ENCODE results near the gene CNTN5.

Gene CNTN5

DNA sequence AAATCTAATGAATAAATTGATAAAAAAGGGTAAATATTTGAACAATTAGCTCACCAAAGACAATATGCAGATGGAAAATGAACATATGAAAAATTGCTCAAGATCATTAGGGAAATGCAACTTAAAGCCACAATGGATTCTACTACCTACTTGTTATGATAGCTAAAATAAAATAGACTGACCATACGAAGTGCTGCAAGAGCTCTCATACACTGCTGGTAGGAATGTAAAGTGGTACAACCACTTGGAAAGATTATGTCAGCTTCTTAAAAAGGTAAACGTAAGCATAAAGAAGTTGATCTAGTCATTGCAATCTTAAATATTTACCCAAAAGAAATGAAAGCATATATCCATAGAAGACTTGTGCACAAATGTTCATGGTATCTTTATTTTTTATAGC is 1162.2 kb downstream of the CNTN5 start:
- H3K4me1 ChIP-seq (ENCODE audit: insufficient read depth, poor library complexity, severe bottlenecking) = no peaks in the 10 kb centered on the region
- no peak overlapping the region for H3K27ac ChIP-seq (ENCODE audit: poor library complexity, severe bottlenecking)
- H3K27me3 ChIP-seq (ENCODE audit: insufficient read depth, poor library complexity, severe bottlenecking) = peaks cover 2% of the 10 kb centered on the region
- H3K9me3 ChIP-seq (ENCODE audit: severe bottlenecking) = no peaks in the 10 kb centered on the region
- TF ChIP-seq, protein P1, sequence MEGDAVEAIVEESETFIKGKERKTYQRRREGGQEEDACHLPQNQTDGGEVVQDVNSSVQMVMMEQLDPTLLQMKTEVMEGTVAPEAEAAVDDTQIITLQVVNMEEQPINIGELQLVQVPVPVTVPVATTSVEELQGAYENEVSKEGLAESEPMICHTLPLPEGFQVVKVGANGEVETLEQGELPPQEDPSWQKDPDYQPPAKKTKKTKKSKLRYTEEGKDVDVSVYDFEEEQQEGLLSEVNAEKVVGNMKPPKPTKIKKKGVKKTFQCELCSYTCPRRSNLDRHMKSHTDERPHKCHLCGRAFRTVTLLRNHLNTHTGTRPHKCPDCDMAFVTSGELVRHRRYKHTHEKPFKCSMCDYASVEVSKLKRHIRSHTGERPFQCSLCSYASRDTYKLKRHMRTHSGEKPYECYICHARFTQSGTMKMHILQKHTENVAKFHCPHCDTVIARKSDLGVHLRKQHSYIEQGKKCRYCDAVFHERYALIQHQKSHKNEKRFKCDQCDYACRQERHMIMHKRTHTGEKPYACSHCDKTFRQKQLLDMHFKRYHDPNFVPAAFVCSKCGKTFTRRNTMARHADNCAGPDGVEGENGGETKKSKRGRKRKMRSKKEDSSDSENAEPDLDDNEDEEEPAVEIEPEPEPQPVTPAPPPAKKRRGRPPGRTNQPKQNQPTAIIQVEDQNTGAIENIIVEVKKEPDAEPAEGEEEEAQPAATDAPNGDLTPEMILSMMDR (IDR thresholded peaks at IDR 0.05; ENCODE audit: poor library complexity, severe bottlenecking) = no peak
- no peak overlapping the region for H3K4me3 ChIP-seq (ENCODE audit: severe bottlenecking)
- DNase-seq (ENCODE audit: low spot score) = no peak
- no peaks in the 10 kb centered on the region for H3K36me3 ChIP-seq (ENCODE audit: low read depth)
- no peak for ATAC-seq (ENCODE audit: low read depth)

DNA sequence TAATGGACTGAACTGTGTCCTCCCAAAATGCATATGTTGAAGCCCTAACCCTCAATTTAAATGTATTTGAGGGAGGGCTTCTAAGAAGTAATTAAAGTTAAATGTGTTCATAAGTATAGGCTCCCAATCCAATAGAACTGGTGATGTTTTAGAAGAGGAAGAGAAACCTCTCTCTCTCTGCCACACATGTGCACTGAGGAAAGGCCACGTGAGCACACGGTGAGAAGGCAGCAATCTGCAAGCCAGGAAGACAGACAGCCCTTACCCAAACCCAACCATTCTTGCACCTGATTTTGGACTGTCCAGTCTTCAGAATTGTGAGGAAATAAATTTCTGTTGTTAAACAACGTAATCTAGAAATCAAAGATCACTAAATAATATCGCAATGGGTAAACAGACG is 1164.8 kb downstream of the CNTN5 start:
- H3K4me1 ChIP-seq (ENCODE audit: insufficient read depth, poor library complexity, severe bottlenecking) = no peaks in the 10 kb centered on the region
- H3K9me3 ChIP-seq (ENCODE audit: severe bottlenecking) = no peaks in the 10 kb centered on the region
- ATAC-seq (ENCODE audit: low read depth) (no peak), DNase-seq (ENCODE audit: low spot score) (no peak)
- TF ChIP-seq, protein P1 (IDR thresholded peaks at IDR 0.05; ENCODE audit: poor library complexity, severe bottlenecking) = no peak
- no peaks in the 10 kb centered on the region for H3K36me3 ChIP-seq (ENCODE audit: low read depth)
- H3K27me3 ChIP-seq (ENCODE audit: insufficient read depth, poor library complexity, severe bottlenecking) = no peaks in the 10 kb centered on the region
- H3K4me3 ChIP-seq (ENCODE audit: severe bottlenecking) = no peak overlapping the region
- H3K27ac ChIP-seq (ENCODE audit: poor library complexity, severe bottlenecking) = no peak overlapping the region

DNA sequence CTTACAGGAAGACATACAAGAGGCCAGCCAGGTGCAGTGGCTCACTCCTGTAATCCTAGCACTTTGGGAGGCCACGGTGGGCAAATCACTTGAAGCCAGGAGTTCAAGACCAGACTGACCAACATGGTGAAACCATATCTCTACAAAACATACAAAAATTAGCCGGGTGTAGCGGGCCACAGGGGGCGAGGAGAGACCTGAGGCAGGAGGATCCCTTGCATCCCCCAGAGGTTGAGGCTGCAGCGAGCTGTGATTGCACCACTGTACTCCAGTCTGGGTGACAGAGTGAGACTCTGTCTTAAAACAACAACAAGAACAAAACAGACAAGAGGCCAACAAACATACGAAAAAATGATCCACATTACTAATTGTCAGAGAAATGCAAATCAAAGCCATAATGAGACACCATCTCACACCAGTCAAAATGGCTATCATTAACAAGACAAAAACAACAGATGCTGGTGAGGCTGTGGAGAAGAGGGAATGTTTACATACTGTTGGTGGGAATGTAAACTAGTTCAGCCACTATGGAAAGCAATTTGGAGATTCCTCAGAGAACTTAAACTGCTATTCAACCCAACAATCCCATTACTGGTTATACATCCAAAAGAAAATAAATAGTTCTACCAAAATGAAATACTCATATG is 1167.5 kb downstream of the CNTN5 start:
- ATAC-seq (ENCODE audit: low read depth) = no peak
- Histone ChIP-seq H3K27ac (ENCODE audit: poor library complexity, severe bottlenecking) (no peak overlapping the region), H3K36me3 (ENCODE audit: low read depth) (no peaks in the 10 kb centered on the region), H3K27me3 (ENCODE audit: insufficient read depth, poor library complexity, severe bottlenecking) (peaks cover 9% of the 10 kb centered on the region), H3K4me3 (ENCODE audit: severe bottlenecking) (no peak overlapping the region), H3K4me1 (ENCODE audit: insufficient read depth, poor library complexity, severe bottlenecking) (no peaks in the 10 kb centered on the region), H3K9me3 (ENCODE audit: severe bottlenecking) (no peaks in the 10 kb centered on the region)
- DNase-seq (ENCODE audit: low spot score) = no peak
- TF ChIP-seq, protein P1 (IDR thresholded peaks at IDR 0.05; ENCODE audit: poor library complexity, severe bottlenecking) = no peak

DNA sequence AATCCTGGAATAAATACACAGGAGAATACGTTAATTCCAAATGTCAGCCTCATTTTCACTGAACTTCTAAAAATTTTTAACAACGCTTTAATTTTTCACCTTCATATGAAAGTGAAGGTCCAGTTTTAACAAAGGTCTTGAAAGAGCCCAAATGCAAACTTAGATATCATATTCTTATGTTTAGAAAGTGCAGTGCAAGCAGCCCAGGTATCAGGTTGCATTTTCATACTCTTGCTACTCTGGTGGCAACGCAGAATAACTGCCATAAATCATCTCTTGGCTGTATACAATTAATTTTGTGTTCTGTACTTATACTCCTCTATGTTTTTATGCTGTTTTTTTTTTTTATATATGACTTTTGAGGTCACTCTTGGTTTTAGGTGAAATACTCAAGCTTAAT is 1169.6 kb downstream of the CNTN5 start:
- TF ChIP-seq, protein P1 (IDR thresholded peaks at IDR 0.05; ENCODE audit: poor library complexity, severe bottlenecking) = no peak
- Histone ChIP-seq H3K36me3 (ENCODE audit: low read depth) (no peaks in the 10 kb centered on the region), H3K9me3 (ENCODE audit: severe bottlenecking) (no peaks in the 10 kb centered on the region), H3K27ac (ENCODE audit: poor library complexity, severe bottlenecking) (no peak overlapping the region), H3K4me3 (ENCODE audit: severe bottlenecking) (no peak overlapping the region), H3K27me3 (ENCODE audit: insufficient read depth, poor library complexity, severe bottlenecking) (peaks cover 9% of the 10 kb centered on the region), H3K4me1 (ENCODE audit: insufficient read depth, poor library complexity, severe bottlenecking) (no peaks in the 10 kb centered on the region)
- no peak for ATAC-seq (ENCODE audit: low read depth)
- no peak for DNase-seq (ENCODE audit: low spot score)

DNA sequence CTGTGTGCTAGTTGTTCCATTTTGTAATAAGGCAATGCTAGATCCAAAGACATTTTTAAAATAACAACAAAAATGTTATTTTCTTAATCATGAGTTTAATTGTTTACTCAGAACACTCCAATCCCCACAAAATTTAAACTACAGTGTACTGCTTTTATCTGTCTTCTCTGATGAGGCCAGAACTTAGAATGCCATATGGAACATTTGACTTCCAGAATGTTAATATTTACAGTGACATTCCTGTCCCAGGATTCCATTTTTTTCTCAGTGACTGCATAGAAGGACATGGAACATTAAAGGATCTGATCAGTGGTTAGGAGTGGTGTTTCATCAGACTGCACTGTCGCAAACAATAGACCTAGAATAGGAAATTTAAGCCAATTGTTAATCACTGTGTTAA is 1171.4 kb downstream of the CNTN5 start:
- Histone ChIP-seq H3K9me3 (ENCODE audit: severe bottlenecking) (no peaks in the 10 kb centered on the region), H3K4me1 (ENCODE audit: insufficient read depth, poor library complexity, severe bottlenecking) (no peaks in the 10 kb centered on the region), H3K27ac (ENCODE audit: poor library complexity, severe bottlenecking) (no peak overlapping the region), H3K4me3 (ENCODE audit: severe bottlenecking) (no peak overlapping the region), H3K36me3 (ENCODE audit: low read depth) (no peaks in the 10 kb centered on the region), H3K27me3 (ENCODE audit: insufficient read depth, poor library complexity, severe bottlenecking) (peaks cover 9% of the 10 kb centered on the region)
- DNase-seq (ENCODE audit: low spot score) = no peak
- TF ChIP-seq, protein P1 (IDR thresholded peaks at IDR 0.05; ENCODE audit: poor library complexity, severe bottlenecking) = no peak
- no peak for ATAC-seq (ENCODE audit: low read depth)
